DOHH2 (cell line): ENCODE results near the gene GLYATL1B.
"Not testable (repeated sequence)": the region's sequence is repeated elsewhere in the genome, so short reads cannot be mapped to it uniquely, and the experiment has no call there.

Experiments
- H3F3A ChIP-seq: fragments of 200-600 bp; sonication (generic), shearing (Covaris generic); 2 replicates; pipeline ENCODE4 v1.6.0; 2016; ENCODE audit warnings: antibody characterized with exemption, mild to moderate bottlenecking; ENCODE audit not compliant: control insufficient read depth, insufficient read depth
- H3K27ac ChIP-seq: fragments of 200-600 bp; sonication (generic); 2 replicates; pipeline ENCODE4 v1.5.1; 2014; ENCODE audit warnings: low read depth, mild to moderate bottlenecking, low read length, moderate library complexity
- H3K27me3 ChIP-seq: fragments of 200-600 bp; sonication (generic); 2 replicates; pipeline ENCODE4 v1.6.1; 2014; ENCODE audit warnings: mild to moderate bottlenecking, low read length, mixed read lengths; ENCODE audit not compliant: control insufficient read depth
- H3K36me3 ChIP-seq: fragments of 200-600 bp; sonication (generic); 2 replicates; pipeline ENCODE4 v1.6.1; 2014; ENCODE audit warnings: mild to moderate bottlenecking, low read length, moderate library complexity, mixed read lengths; ENCODE audit not compliant: control insufficient read depth
- H3K4me1 ChIP-seq: fragments of 200-600 bp; sonication (generic); 2 replicates; pipeline ENCODE4 v1.6.1; 2014; ENCODE audit warnings: mild to moderate bottlenecking, low read length, mixed read lengths; ENCODE audit not compliant: control insufficient read depth
- H3K4me2 ChIP-seq: fragments of 200-600 bp; sonication (generic); 2 replicates; pipeline ENCODE4 v1.6.0; 2014; ENCODE audit warnings: mild to moderate bottlenecking, low read length, moderate library complexity
- H3K4me3 ChIP-seq: fragments of 200-600 bp; sonication (generic); 2 replicates; pipeline ENCODE4 v1.5.1; 2014; ENCODE audit warnings: mild to moderate bottlenecking, low read length, mixed read lengths
- H3K79me2 ChIP-seq: fragments of 200-600 bp; sonication (generic); 2 replicates; pipeline ENCODE4 v1.6.1; 2014; ENCODE audit warnings: mild to moderate bottlenecking, low read length, mixed read lengths; ENCODE audit not compliant: control insufficient read depth
- H3K9me2 ChIP-seq: fragments of 200-600 bp; sonication (generic); replicated peaks from 2 replicates; pipeline ENCODE4 v1.6.1; 2014; ENCODE audit warnings: mild to moderate bottlenecking, low read length, mixed read lengths; ENCODE audit not compliant: control insufficient read depth
- H3K9me3 ChIP-seq: fragments of 200-600 bp; sonication (generic); 2 replicates; pipeline ENCODE4 v1.6.1; 2014; ENCODE audit warnings: antibody characterized with exemption, low read length, mixed read lengths; ENCODE audit not compliant: control insufficient read depth, insufficient read depth
- H4K20me1 ChIP-seq: fragments of 200-600 bp; sonication (generic); 2 replicates; pipeline ENCODE4 v1.6.0; 2014; ENCODE audit warnings: low read depth, mild to moderate bottlenecking, antibody characterized with exemption, low read length, moderate library complexity; ENCODE audit not compliant: control insufficient read depth, insufficient read depth
- CTCF ChIP-seq: fragments of 200-600 bp; sonication (generic); IDR thresholded peaks from one replicate; pipeline ENCODE4 v1.5.1; 2014; ENCODE audit warnings: antibody characterized with exemption, mild to moderate bottlenecking, low read depth, low read length; ENCODE audit not compliant: poor library complexity, severe bottlenecking
- EZH2phosphoT487 ChIP-seq: fragments of 200-600 bp; sonication (generic); IDR thresholded peaks from 2 replicates; pipeline ENCODE4 v1.6.1; 2017; ENCODE audit warnings: borderline replicate concordance, mild to moderate bottlenecking, antibody characterized with exemption, low read length, moderate library complexity, mixed read lengths

Gene GLYATL1B

DNA sequence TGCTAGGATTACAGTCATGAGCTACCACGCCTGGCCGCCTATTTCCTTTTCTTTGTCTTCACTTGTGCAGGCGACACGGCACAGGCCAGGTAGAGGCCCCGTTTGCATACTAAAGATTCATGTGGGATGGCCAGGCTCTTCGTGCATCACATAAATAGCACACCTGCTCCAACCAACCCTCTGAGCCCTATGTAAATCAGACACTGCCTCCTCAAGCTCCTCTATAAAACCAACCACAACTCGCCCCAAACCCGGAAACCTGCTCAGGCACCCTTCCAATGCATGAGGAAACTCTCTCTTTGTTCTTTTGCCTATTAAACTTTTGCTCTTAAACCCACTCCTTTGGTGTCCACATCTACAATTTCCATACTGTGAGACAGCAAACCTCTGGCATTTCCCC is 11.8 kb downstream of the GLYATL1B start:
- H3K4me2 ChIP-seq = peak overlapping the region; percentile 73
- peaks cover 46% of the 10 kb centered on the region for H3F3A ChIP-seq
- peaks cover 74% of the 10 kb centered on the region for H3K79me2 ChIP-seq

DNA sequence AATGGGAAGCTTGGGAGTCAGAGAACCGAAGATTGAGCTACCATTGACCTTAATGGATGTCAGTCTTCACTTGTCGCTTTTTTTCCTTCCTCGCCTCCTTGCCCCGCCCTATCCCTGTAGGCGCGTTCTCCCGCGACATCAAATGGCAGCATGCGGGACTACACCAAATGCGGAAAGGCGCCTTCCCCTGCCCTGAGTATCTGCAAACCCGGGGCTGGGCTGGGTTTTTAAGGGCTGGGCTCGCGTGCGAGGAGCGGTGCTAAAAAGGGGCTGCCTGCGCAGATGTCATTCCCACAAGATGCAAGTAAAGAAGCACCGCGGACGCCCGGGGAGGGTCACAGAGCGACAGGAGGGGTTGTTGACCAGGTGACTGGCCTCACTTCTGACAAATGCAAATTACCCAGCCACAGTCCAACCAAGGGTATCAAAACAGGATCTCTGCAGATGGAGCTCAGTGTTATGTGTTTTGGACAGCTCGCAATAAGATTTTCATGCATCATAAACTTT is 16.2 kb downstream of the GLYATL1B start:
- Histone ChIP-seq H3K79me2 (peaks cover 55% of the 10 kb centered on the region), H3K9me2 (no peaks in the 10 kb centered on the region), H3K27me3 (no peaks in the 10 kb centered on the region), H3K4me3 (peak overlapping the region; percentile 83), H3K4me1 (peaks cover 86% of the 10 kb centered on the region), H3K4me2 (peak overlapping the region; percentile 73), H3K27ac (peak overlapping the region; percentile 96), H3K9me3 (peaks cover 51% of the 10 kb centered on the region), H3K36me3 (peaks cover 62% of the 10 kb centered on the region), H4K20me1 (no peaks in the 10 kb centered on the region), H3F3A (peaks cover 33% of the 10 kb centered on the region)
- TF ChIP-seq CTCF (peak; percentile 62), EZH2phosphoT487 (no peak)

More for the DNA sequence above, 11.8 kb downstream of the GLYATL1B start:
- Histone ChIP-seq H3K4me3 (peak overlapping the region; percentile 83), H3K36me3 (peaks cover 85% of the 10 kb centered on the region), H3K27ac (peak overlapping the region; percentile 96), H3K9me3 (peaks cover 35% of the 10 kb centered on the region), H3K4me1 (peaks cover 87% of the 10 kb centered on the region)
- not testable (repeated sequence) for H3K9me2 ChIP-seq, H4K20me1 ChIP-seq, H3K27me3 ChIP-seq

DNA sequence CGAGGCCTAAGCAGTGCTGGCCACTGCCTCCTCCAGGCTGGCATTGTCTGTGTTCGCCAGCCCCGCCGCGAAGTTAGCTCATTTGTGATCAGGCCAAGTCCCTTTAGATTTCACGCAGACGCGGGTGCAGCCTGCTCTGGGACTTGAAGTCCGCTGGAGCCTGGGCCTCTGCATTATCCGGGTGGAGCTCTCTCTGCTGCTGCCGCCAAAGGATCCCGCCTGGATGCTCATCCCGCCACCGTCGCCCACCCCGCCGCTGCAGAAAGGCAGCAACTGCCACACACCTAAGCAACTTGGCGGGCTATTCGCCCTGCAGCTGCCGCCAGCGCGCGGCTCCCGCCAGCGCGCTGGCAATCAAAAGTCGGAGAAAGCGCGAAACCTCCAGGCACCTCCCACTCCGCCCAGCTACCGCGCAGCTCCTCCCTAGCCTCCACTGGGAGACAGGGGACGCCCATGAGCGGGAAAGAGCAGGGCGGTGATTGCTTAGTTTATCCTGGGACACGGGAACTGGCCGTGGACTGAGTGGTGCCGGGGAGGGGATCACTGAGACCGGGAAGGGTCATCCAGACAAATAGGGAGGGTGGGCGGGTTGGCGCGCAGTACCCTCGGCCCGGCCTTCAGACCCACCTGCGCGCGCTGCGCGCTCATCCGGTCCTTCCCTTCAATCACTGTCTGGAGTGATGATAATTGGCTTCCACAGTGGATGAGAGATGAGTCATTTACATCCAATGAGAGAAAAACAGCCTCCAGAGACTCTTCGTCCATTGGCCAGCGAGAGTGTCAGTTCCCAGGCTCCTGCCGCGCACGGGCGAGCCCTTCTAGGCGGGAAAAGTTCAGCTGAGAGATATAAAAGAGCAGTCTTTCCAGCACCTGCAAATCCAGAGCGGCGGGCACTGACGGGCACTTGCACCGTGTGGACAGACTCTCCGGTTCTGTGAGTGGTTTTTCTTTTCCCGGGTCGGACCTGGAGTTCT is 20.5 kb downstream of the GLYATL1B start, which contains the start of gene FAM111B:
Gene FAM111B (plus strand): TSS at position 875 of the 974 bp plus-strand sequence. CDS start 2,389 bp downstream, outside the sequence.
- Histone ChIP-seq H3K9me3 (peaks cover 49% of the 10 kb centered on the region), H3K4me3 (peak within 1 kb of the TSS; percentile 66), H3K9me2 (no peaks in the 10 kb centered on the region), H3K27ac (peak within 1 kb of the TSS; percentile 43), H3K4me2 (peak within 1 kb of the TSS; percentile 68), H3K79me2 (peaks cover 29% of the 10 kb centered on the region), H3F3A (peaks cover 4% of the 10 kb centered on the region), H3K36me3 (peaks cover 64% of the 10 kb centered on the region), H3K27me3 (no peaks in the 10 kb centered on the region), H4K20me1 (no peaks in the 10 kb centered on the region), H3K4me1 (peaks cover 84% of the 10 kb centered on the region)
- TF ChIP-seq CTCF (no peak), EZH2phosphoT487 (no peak)

GRCh38 chr11:59107721-59108120 is 21.6 kb downstream of the GLYATL1B start:
- H3K9me2 ChIP-seq, H3F3A ChIP-seq, H3K27me3 ChIP-seq, H4K20me1 ChIP-seq: not testable (repeated sequence)
- peaks cover 76% of the 10 kb centered on the region for H3K4me1 ChIP-seq
- H3K4me2 ChIP-seq = peak overlapping the region; percentile 68
- peaks cover 70% of the 10 kb centered on the region for H3K36me3 ChIP-seq
- peak overlapping the region; percentile 66 for H3K4me3 ChIP-seq
- H3K9me3 ChIP-seq = peaks cover 49% of the 10 kb centered on the region
- H3K27ac ChIP-seq = peak overlapping the region; percentile 43
- H3K79me2 ChIP-seq = peaks cover 24% of the 10 kb centered on the region
